ENCODE data around the gene COL4A3.
A peak's percentile ranks its signal among the peaks of the same experiment; 100 is the strongest.

Gene COL4A3

GRCh38 chr2:227296671-227297405 is 132.4 kb downstream of the COL4A3 start:
- ATAC-seq, result no peak

- no peak for ATAC-seq
Measured at GRCh38 chr2:227301523-227301922, 137.1 kb downstream of the COL4A3 start.

GRCh38 chr2:227308784-227309183 is 144.4 kb downstream of the COL4A3 start:
- no peak for ATAC-seq

- no peak for ATAC-seq
Measured at GRCh38 chr2:227310756-227311110, 146.3 kb downstream of the COL4A3 start.

GRCh38 chr2:227311861-227312506 is 147.6 kb downstream of the COL4A3 start:
- no peak for ATAC-seq

- no peak for ATAC-seq
Measured at GRCh38 chr2:227312579-227312978, 148.2 kb downstream of the COL4A3 start.

- no peak for ATAC-seq
Measured at GRCh38 chr2:227313310-227313709, 148.9 kb downstream of the COL4A3 start.

- ATAC-seq, result no peak
Measured at GRCh38 chr2:227317834-227318233, 153.4 kb downstream of the COL4A3 start.

- ATAC-seq, result no peak
Measured at GRCh38 chr2:227320305-227321094, 156.1 kb downstream of the COL4A3 start.

- no peak for ATAC-seq
Measured at GRCh38 chr2:227322530-227323205, 158.2 kb downstream of the COL4A3 start.

GRCh38 chr2:227323818-227324217 is 159.4 kb downstream of the COL4A3 start:
- no peak for ATAC-seq

GRCh38 chr2:227324642-227324994 is 160.2 kb downstream of the COL4A3 start:
- ATAC-seq, result no peak

- peak; percentile 98 to 99 for ATAC-seq
Measured at GRCh38 chr2:227324995-227325838, 160.8 kb downstream of the COL4A3 start, which contains the start of gene MFF. Gene MFF, plus strand, starts transcription at chr2:227325251. Its CDS starts 5,415 bp downstream, at chr2:227330666.

- no peak for ATAC-seq
Measured at GRCh38 chr2:227325839-227326195, 161.4 kb downstream of the COL4A3 start.

GRCh38 chr2:227326783-227327182 is 162.4 kb downstream of the COL4A3 start:
- no peak for ATAC-seq

GRCh38 chr2:227335713-227336112 is 171.3 kb downstream of the COL4A3 start:
- ATAC-seq, result no peak

GRCh38 chr2:227337442-227337841 is 173.0 kb downstream of the COL4A3 start:
- no peak for ATAC-seq

GRCh38 chr2:227339098-227339599 is 174.7 kb downstream of the COL4A3 start:
- ATAC-seq, result no peak

GRCh38 chr2:227340106-227340505 is 175.7 kb downstream of the COL4A3 start:
- ATAC-seq, result no peak

- no peak for ATAC-seq
Measured at GRCh38 chr2:227341553-227341952, 177.1 kb downstream of the COL4A3 start.

GRCh38 chr2:227344231-227344630 is 179.8 kb downstream of the COL4A3 start:
- no peak for ATAC-seq

- no peak for ATAC-seq
Measured at GRCh38 chr2:227347117-227347516, 182.7 kb downstream of the COL4A3 start.
